ENCODE data around the gene CTNNA3.

GRCh38 chr10:66836057-66836456 is 859.9 kb downstream of the CTNNA3 start:
- TF ChIP-seq POLR2A (IDR thresholded peaks at IDR 0.05) = no peak
- TF ChIP-seq, protein P1, sequence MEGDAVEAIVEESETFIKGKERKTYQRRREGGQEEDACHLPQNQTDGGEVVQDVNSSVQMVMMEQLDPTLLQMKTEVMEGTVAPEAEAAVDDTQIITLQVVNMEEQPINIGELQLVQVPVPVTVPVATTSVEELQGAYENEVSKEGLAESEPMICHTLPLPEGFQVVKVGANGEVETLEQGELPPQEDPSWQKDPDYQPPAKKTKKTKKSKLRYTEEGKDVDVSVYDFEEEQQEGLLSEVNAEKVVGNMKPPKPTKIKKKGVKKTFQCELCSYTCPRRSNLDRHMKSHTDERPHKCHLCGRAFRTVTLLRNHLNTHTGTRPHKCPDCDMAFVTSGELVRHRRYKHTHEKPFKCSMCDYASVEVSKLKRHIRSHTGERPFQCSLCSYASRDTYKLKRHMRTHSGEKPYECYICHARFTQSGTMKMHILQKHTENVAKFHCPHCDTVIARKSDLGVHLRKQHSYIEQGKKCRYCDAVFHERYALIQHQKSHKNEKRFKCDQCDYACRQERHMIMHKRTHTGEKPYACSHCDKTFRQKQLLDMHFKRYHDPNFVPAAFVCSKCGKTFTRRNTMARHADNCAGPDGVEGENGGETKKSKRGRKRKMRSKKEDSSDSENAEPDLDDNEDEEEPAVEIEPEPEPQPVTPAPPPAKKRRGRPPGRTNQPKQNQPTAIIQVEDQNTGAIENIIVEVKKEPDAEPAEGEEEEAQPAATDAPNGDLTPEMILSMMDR (IDR thresholded peaks at IDR 0.05 in 4 of 5, conservative IDR thresholded peaks at IDR 0.05 in 1 of 5) = no peak
